MM.1S (cell line): ENCODE measurements around the gene PAPSS1.
A peak's percentile ranks its signal among the peaks of the same experiment; 100 is the strongest.
"Not testable (repeated sequence)": the region's sequence is repeated elsewhere in the genome, so short reads cannot be mapped to it uniquely, and the experiment has no call there.

Experiments
- DNase-seq: peaks from one replicate; pipeline ENCODE4 v3.0.0-alpha.2; 2015
- H2AFZ ChIP-seq: fragments of 300-600 bp; sonication (generic); 2 replicates; pipeline ENCODE4 v1.6.0; 2016; ENCODE audit warnings: antibody characterized with exemption, low read length
- H3F3A ChIP-seq: fragments of 300-600 bp; sonication (generic); 2 replicates; pipeline ENCODE4 v1.6.1; 2016; ENCODE audit warnings: mild to moderate bottlenecking, antibody characterized with exemption, low read length, moderate library complexity, mixed read lengths; ENCODE audit not compliant: insufficient read depth
- H3K27ac ChIP-seq: fragments of 300-600 bp; sonication (generic); 2 replicates; pipeline ENCODE4 v1.5.1; 2016; ENCODE audit warnings: mild to moderate bottlenecking, low read length
- H3K27me3 ChIP-seq: fragments of 300-600 bp; sonication (generic); replicated peaks from 2 replicates; pipeline ENCODE4 v1.6.0; 2016; ENCODE audit warnings: low read length; ENCODE audit not compliant: insufficient read depth
- H3K36me3 ChIP-seq: fragments of 300-600 bp; sonication (generic); replicated peaks from 2 replicates; pipeline ENCODE4 v1.6.1; 2016; ENCODE audit warnings: mild to moderate bottlenecking, low read length, mixed read lengths; ENCODE audit not compliant: insufficient read depth
- H3K4me1 ChIP-seq: fragments of 300-600 bp; sonication (generic); 2 replicates; pipeline ENCODE4 v1.6.1; 2016; ENCODE audit warnings: low read length, mixed read lengths
- H3K4me2 ChIP-seq: fragments of 300-600 bp; sonication (generic); 2 replicates; pipeline ENCODE4 v1.6.0; 2016; ENCODE audit warnings: low read depth, low read length
- H3K4me3 ChIP-seq: fragments of 300-600 bp; sonication (generic); 2 replicates; pipeline ENCODE4 v1.5.1; 2016; ENCODE audit warnings: low read length, mixed read lengths
- H3K79me2 ChIP-seq: fragments of 300-600 bp; sonication (generic); 2 replicates; pipeline ENCODE4 v1.6.1; 2016; ENCODE audit warnings: mixed run types, low read length, mixed read lengths
- H3K9ac ChIP-seq: fragments of 300-600 bp; sonication (generic); 2 replicates; pipeline ENCODE4 v1.6.1; 2016; ENCODE audit warnings: low read length, mixed read lengths
- H3K9me2 ChIP-seq: fragments of 300-600 bp; sonication (generic); replicated peaks from 2 replicates; pipeline ENCODE4 v1.6.1; 2016; ENCODE audit warnings: mild to moderate bottlenecking, low read length, mixed read lengths; ENCODE audit not compliant: insufficient read depth
- H3K9me3 ChIP-seq: fragments of 300-600 bp; sonication (generic); replicated peaks from 2 replicates; pipeline ENCODE4 v1.6.1; 2016; ENCODE audit warnings: mild to moderate bottlenecking, low read length, mixed read lengths; ENCODE audit not compliant: insufficient read depth
- H4K20me1 ChIP-seq: fragments of 300-600 bp; sonication (generic); 2 replicates; pipeline ENCODE4 v1.6.1; 2016; ENCODE audit warnings: mild to moderate bottlenecking, low read length, moderate library complexity, mixed read lengths; ENCODE audit not compliant: insufficient read depth
- EZH2 ChIP-seq: fragments of 300-600 bp; sonication (generic); optimal IDR thresholded peaks from 2 replicates; pipeline ENCODE3; 2017; ENCODE audit warnings: low read depth, mild to moderate bottlenecking, antibody characterized with exemption, low read length, mixed read lengths
- EZH2phosphoT487 ChIP-seq: fragments of 300-600 bp; sonication (generic); IDR thresholded peaks from 2 replicates; pipeline ENCODE4 v1.6.1; 2018; ENCODE audit warnings: antibody characterized with exemption, low read length
- TF ChIP-seq, protein P1 (sequence below): fragments of 300-600 bp; sonication (generic); IDR thresholded peaks from 2 replicates; pipeline ENCODE4 v1.5.1; 2016; ENCODE audit warnings: antibody characterized with exemption, low read length, mixed read lengths

PAPSS1 gene

DNA sequence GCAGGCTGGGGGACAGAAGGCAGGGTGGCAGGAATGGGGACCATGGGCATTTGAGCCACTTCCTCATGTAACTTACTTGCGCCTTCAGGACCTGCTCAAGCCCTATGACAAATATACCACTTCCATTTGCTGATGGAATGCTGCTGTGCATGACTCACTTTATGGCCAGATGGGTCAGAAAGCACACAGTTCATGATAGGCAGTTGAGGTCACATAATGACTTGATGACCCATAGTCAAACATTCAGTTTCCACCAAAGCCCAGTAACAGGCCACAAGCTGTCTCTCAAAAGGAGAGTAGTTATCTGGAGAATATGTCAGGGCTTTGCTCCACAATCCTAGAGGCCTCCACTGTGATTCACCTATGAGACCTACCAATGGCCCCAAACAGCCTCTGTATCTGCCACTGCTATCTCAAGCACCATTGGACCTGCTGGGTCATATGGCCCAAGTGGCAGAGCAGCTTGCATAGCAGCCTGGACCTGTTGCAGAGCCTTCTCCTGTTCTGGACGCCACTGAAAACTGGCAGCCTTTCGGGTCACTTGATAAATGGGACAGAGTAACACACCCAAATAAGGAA lies 5.3 kb upstream of the PAPSS1 start:
- peaks cover 10% of the 10 kb centered on the region; the same call in 1 of the 2 replicates for H3K4me1 ChIP-seq

DNA sequence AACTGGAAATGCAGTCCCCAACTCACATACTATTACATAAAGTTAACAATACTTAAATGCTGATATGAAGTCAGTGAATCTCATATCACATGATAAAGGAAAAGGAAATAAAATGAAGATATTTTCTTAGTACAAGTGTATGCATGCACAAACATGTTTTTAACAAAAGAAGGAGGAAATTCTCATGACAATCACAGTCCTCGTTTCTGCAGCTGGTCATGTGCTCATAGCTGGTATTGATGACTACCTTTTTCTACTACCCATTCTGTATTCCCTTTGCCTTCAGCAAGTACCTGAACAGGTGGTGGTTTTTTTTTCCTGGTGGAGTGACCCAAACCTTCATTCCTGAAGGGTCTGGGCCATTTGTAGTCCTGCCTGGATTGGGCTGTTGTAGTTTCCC lies 3.3 kb upstream of the PAPSS1 start:
- Histone ChIP-seq H3K79me2 (peaks cover 11% of the 10 kb centered on the region), H3F3A (peaks cover 38% of the 10 kb centered on the region)
- not testable (repeated sequence) for H3K4me1 ChIP-seq, DNase-seq, H3K9ac ChIP-seq, H3K9me3 ChIP-seq, H3K36me3 ChIP-seq, H3K27me3 ChIP-seq, H3K4me3 ChIP-seq, H3K4me2 ChIP-seq, H3K9me2 ChIP-seq, H4K20me1 ChIP-seq, H2AFZ ChIP-seq, H3K27ac ChIP-seq

More for the DNA sequence above, 5.3 kb upstream of the PAPSS1 start:
- Histone ChIP-seq H3K4me2 (no peak overlapping the region), H3K27ac (no peak overlapping the region), H3K9me3 (no peaks in the 10 kb centered on the region), H3K79me2 (no peaks in the 10 kb centered on the region), H3K9ac (no peak overlapping the region), H4K20me1 (no peaks in the 10 kb centered on the region), H3K27me3 (no peaks in the 10 kb centered on the region), H3K9me2 (no peaks in the 10 kb centered on the region), H3F3A (peaks cover 21% of the 10 kb centered on the region), H3K4me3 (no peak overlapping the region), H3K36me3 (no peaks in the 10 kb centered on the region), H2AFZ (no peak overlapping the region)
- no peak for DNase-seq
- no peak for TF ChIP-seq EZH2
- TF ChIP-seq, protein P1, sequence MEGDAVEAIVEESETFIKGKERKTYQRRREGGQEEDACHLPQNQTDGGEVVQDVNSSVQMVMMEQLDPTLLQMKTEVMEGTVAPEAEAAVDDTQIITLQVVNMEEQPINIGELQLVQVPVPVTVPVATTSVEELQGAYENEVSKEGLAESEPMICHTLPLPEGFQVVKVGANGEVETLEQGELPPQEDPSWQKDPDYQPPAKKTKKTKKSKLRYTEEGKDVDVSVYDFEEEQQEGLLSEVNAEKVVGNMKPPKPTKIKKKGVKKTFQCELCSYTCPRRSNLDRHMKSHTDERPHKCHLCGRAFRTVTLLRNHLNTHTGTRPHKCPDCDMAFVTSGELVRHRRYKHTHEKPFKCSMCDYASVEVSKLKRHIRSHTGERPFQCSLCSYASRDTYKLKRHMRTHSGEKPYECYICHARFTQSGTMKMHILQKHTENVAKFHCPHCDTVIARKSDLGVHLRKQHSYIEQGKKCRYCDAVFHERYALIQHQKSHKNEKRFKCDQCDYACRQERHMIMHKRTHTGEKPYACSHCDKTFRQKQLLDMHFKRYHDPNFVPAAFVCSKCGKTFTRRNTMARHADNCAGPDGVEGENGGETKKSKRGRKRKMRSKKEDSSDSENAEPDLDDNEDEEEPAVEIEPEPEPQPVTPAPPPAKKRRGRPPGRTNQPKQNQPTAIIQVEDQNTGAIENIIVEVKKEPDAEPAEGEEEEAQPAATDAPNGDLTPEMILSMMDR, result no peak
- no peak for TF ChIP-seq EZH2phosphoT487

DNA sequence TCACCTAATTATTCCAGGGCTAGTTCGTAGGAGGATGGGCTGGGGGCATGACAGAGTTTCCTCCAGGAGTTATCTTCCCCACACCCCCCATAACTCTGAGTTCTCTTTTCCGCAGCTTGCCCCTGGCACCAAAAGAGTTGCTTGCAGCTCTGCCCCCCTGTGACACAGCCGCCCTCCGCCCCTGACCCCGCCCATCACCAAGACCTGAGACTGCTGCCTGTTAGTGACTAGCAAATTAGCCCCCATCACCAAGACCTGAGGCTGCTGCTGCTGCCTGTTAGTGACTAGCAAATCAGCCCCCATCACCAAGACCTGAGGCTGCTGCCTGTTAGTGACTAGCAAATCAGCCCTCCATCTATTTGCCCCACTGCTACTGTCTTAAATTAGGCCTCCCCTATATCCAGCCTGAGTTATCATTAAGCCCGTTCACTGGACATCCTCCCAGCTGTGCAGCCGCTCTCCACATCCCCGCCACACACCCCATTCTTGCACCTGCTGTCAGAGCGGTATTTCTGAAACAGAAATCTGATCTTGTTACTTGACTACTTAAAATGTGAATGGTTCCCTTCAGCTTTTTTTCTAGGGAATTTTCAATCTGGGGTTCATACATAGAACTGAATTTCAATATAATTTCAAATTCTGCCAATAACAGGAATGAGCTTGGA lies 1.5 kb upstream of the PAPSS1 start:
- Histone ChIP-seq H3K36me3 (no peaks in the 10 kb centered on the region), H2AFZ (peak overlapping the region; percentile 76), H3K4me1 (peaks cover 17% of the 10 kb centered on the region), H3K79me2 (peaks cover 29% of the 10 kb centered on the region), H3K4me2 (peak overlapping the region; percentile 59), H3K4me3 (peak overlapping the region; percentile 67), H3K9me2 (no peaks in the 10 kb centered on the region), H3K9me3 (no peaks in the 10 kb centered on the region), H3F3A (peaks cover 41% of the 10 kb centered on the region), H3K27ac (peak overlapping the region; percentile 90; the same call in 1 of the 2 replicates), H3K27me3 (no peaks in the 10 kb centered on the region), H4K20me1 (no peaks in the 10 kb centered on the region), H3K9ac (peak overlapping the region; percentile 60)
- peak; percentile 64 for DNase-seq
- TF ChIP-seq EZH2 (no peak), EZH2phosphoT487 (no peak)
- TF ChIP-seq, protein P1, result no peak
